HG03558 (cell line): ENCODE measurements around the gene TMEM40.
"Not testable (repeated sequence)": the region's sequence is repeated elsewhere in the genome, so short reads cannot be mapped to it uniquely, and the experiment has no call there.

ENCODE experiments used
- ATAC-seq: cut with Tn5 transposase; IDR thresholded peaks from one replicate; pipeline ENCODE4 v1.9.1; 2021; ENCODE audit warnings: moderate number of reproducible peaks; ENCODE audit not compliant: unreplicated experiment; ENCODE audit errors: extremely low read depth

The TMEM40 gene

DNA sequence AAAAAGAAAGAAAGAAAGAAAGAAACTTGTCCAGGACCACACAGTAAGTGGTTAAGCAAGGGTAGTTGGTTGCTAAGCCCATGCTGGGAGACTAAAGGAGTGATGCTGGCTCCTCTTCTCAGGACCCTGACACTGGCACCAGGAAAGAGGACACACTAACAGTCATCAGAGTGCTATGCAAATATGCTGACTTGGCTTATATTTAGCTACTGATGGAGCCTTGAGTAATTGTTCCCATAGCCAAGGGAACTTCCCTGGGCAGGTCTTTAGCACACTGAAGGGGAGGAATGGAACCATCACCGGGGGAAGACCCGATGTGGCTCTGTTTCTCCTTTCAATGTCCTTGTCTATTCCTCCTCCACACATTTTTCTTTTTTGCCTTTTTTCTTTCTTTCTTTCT is 6.2 kb downstream of the TMEM40 start:
- ATAC-seq, result no peak

DNA sequence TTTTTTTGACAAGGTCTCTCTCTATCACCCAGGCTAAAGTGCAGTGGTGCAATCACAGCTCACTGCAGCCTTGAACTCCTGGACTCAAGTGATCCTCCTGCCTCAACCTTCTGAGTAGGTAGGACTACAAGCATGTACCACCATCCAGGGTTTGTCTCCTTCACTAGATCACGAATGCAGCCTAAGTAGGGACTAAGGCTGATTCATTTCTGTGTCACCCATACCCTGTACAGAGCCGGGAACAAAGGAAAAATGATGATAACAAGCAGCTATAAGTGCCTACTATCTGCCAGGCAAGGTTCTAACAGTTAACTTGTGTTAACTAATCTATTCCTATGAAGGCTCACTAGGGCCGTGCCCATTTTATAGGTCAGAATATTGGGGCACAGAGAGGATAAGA is 7.0 kb downstream of the TMEM40 start:
- no peak for ATAC-seq

DNA sequence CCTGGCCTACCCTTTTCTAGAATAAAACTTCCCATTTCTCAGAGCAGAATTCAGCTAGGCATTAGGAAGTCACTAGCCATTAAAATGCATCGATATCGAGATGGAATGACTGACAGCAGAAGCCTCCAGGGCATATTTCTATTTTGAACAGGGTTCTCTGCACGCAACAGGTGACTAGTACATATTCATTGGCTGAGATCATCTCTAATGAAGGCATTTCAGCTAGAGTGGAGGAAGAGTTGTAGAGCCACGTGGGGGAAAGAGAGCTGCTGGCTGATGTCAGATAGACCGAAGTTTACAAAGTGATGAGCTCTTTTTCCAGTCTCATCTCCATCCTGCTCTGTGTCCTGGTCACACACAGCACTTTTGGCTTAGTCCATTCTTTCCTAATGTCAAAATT is 7.5 kb downstream of the TMEM40 start:
- no peak for ATAC-seq

DNA sequence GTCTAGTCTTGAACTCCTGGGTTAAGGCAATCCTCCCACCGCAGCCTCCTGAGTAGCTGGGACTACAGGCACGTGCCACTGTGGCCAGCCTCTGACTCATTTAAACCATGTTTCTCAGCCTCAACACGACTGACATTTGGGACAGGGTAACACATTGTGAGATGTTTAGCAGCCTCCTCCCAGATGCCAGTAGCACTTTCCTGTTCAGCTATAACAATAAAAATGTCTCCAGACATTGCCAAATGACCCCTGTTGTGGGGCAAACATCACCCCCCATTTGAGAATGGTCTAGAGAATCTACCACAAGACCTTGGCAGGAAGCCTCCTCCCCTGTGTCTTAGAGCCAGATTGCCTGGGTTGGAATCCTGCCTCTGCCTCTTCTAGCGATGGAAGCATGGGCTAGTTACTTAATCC is 8.4 kb downstream of the TMEM40 start:
- ATAC-seq, result no peak

DNA sequence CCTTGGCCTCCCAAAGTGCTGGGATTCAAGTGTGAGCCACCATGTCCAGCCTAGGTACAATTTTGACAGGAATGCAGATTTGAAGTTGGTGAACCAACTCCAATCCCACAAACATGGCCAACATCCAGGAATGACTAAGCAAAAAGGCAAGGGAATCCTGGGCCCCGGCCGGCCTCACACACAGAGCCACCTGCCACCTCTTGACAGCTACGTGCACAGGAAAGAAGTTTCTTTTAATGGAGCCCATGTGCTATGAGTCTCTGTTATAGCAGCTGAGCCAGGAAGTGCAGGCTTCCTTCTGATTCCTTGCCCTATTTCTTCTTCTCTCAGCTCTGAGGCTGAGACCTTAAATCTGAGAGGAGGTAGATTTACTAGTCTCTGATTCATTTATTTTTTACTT is 8.8 kb downstream of the TMEM40 start:
- no peak for ATAC-seq

DNA sequence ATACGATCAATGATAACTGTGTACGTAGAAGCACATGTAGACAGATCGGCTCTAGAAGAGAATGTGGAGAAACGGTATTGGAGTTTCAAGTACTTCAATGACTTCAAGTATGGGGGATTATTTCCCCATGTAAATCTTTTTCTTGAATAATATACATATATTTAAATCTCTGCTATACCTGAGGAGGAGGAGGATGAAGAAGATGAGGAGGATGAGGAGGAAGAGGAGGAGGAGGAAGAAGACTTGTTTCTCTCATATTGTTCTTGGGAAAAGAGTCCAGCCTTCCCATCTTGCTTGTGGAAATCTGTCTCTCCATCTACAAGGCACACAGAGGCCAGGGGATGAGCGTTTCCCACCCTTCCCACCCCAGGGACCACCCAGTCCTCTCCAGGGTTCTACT is 10.6 kb downstream of the TMEM40 start:
- no peak for ATAC-seq

DNA sequence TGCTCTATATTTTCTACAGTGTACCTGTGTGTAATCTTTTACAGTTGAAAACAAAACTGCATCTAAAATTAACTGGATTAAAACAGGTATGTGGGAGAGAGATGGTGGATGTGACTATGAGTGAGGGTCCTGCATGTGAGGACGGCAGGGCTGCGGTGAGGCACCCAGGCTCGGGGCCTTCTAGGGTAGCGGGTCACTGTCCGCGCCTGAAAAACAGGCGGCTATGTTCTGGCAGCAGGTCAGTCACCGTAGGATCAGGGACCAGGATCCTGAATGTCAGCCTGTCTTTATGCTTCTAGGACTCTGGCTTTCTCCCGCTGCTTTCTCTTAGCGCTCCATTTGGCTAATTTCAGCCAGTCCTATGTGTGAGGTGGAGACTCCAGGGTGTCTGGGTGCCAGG is 12.6 kb downstream of the TMEM40 start:
- ATAC-seq, result no peak

DNA sequence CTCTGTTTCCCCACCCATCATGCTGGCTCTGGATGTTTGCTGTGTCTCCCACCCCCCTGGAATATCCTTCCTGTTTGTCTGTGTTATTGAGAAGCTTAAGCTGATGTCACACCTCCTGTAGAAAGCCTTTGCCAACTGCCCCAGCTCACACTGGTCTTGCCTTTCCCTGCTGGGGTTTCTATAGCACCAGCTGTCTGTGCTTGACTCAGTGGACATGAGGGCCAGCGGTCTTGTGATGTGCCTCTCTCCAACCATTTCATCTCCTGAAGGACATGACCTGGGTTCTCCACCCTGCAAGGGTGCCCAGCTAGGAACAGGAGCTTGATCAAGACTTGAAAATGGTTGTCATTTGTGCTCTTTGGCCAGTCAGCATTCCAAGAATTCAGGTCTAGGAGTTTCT is 14.7 kb downstream of the TMEM40 start:
- ATAC-seq, result no peak

DNA sequence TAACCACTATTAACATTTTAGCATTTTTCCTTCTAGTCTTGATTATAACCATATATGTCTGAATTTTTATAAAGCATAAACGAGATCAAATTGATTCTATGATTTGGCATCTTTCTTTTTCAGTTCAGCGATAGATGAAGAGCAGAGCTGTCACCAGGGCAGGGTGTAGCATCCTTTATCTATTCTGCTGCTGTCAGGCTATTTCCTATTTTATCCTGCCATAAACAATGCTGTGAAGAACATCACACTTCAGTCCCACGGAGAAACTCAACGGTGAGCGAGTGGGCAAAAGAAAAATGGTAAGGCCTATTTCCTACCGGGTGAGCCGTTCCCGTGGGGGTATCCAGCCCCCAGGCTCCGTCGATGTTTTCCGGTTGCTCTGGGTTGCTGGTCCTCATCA is 15.5 kb downstream of the TMEM40 start:
- no peak for ATAC-seq

DNA sequence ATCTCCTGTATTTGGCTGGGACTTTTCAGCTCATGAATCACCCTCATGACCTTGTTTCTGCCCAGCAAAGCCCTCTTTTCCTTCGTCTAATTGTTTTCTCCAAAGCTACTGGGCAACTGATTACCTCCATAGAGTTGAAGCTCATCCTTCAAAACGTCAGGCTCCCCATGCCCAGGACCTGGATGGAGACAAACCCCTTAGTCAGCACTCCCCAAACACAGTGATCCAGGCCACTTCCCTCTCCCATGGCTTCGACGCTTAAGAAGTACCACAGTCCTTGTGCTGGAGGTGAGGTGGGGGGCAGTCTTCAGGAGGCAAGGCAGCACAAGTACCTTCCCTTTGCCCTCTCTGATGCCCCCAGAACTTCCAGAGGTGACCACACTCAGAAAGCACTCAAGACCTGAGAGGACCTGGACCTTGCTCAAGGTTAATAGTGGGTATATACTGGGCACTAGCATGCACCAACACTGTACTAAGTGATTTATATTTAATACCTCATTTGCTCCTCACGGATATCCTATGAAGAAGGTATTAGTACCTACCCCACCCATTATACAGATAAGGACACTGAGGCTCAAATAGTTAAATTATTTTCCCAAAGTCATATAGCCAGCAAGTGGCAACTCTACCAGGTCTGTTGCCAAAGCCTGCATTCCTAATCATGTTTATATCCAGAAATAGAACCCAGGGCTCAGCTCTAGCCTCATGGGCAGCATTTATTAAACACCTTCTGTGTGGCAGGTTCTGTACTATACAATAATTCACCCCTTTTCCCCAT is 16.5 kb downstream of the TMEM40 start:
- ATAC-seq, result no peak

DNA sequence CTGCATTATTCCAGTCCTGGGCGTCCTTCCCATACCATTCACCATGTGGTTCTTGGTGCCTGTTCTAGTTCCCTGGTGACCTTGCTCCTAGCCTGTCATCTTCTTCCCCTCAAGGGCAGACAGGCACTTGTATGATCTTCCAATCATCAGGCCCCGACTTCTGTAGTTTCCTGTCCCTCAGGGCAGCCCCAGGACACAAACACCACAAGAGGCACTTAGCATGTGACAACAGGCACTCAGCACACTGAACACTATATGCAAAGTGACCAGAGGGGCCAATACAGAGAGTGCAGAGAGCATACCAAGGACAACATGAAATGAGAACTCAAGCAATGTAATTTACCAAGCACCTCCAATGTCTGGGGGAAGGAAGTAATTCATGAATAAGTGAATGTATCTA is 17.9 kb downstream of the TMEM40 start:
- no peak for ATAC-seq

DNA sequence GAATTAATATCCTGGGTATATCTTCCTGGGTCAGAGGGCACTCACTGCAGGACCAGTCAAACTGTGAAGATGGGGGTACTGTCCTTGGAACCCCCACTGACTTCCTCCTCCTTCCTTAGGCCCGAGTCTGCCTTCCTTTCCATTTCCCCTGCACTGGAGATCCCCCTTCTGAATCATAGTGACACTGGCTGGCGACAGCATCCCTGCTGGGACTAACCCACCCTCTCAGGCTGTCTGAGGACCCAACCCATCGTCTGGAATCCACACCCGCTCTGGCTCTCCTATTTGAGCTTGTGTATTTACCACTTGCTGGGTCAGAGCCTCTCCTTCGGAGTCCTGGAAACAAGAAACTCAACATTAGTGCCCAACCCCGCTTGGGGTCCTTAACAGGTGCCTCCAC is 21.2 kb downstream of the TMEM40 start:
- no peak for ATAC-seq

DNA sequence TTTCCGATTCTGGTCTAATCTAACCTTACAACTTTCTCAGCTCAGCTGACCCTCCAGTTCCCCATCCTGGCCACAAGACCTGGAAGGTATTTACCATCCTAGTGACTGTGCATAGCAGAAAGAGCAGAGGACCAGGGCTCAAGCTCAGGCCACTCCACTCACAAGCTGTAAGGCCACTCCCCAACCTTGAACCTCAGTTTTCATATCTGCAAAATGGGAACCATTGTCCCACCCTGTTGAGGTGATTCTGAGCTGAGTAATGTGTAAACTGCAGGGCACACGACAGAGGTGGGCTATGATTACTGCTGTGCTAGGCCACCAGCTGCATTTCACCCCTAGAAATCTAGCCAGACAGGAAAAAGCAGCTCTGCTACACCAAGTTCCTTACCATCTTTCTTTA is 21.7 kb downstream of the TMEM40 start:
- ATAC-seq, result no peak

DNA sequence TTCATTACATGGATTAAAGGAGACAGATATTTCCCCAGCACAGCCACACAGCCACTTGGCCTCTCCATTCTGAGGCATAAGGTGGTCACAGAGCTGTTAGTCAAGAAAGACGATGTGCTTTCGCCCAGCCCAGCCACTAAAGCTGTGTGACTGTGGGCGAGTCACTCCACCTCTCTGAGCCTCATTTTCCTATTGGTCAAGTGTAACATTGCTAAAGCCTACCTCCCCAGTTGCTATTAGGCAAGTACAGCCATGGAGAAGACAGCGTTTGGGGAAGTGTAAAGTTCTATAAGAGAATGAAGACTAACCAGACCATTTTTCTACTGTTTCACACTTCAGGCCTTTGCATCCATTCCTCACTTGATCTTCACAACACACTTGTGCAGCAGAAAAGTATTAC is 24.1 kb downstream of the TMEM40 start:
- no peak for ATAC-seq

DNA sequence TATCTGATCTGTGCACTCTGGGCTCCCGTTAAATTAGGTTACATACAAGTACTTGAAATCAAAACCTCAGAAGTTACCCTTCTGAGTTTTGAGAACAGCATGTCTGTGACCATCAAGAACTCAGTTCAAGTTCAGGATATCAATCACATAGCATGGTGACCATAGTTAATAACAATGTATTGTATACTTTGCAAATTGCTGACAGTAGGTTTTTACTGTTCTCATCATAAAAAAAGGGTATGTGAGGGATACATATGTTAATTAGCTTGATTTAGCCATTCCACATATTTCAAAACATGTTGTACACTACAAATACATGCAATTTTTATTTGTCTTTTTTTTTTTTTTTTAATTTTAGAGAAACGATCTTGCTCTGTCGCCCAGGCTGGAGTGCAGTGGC is 25.5 kb downstream of the TMEM40 start:
- no peak for ATAC-seq

DNA sequence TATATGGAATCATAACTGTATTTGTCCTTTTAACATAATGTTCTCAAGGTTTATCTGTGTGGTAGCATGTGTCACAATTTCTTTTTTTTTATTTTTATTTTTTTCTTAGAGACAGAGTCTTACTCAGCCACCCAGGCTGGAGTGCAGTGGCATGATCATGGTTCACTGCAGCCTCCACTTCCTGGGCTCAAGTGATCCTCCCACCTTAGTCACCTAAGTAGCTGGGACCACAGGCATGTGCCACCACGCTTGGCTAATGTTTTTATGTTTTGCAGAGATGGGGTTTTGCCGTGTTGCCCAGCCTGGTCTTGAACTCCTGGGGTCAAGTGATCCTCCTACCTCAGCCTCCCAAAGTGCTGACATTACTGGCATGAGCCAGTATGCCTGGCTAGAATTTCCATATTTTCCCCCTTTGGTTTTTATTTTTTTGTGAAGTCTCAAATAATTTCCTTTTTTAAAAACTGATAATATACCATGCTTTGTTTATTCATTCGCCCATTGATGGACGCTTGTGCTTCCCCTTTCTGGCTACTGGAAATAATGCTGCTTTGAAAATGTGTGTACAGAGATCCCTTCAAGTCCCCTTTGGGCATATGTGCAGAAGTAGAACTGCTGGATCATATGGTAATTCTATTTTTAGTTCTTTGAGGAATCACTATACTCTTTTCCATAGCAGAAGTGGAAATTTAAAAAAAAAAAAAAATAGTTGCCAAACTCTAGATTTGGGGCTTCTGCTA is 28.4 kb downstream of the TMEM40 start:
- ATAC-seq, result no peak

DNA sequence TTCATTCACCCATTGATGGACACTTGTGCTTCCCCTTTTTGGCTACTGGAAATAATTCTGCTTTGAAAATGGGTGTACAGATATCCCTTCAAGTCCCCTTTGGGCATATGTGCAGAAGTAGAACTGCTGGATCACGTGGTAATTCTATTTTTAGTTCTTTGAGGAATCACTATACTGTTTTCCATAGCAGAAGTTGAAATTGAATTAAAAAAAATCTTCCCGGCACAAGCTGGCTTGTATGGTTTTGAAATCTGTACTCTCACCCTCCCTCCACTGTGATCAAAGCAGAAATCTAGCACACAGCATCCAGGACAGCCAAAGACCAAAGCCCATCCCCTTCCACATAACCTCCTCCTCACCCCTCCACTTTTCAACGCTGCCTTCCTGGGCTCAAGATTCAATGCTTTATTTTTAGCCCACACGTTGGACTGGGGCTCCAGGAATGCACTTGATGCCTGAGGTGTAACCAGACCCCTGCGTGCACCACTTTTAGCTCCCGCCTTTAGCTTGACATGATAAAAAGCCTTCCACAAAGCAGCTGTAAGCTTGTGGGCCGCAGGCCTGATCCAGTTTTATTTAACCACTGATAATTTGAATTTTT is 29.9 kb downstream of the TMEM40 start:
- no peak for ATAC-seq

DNA sequence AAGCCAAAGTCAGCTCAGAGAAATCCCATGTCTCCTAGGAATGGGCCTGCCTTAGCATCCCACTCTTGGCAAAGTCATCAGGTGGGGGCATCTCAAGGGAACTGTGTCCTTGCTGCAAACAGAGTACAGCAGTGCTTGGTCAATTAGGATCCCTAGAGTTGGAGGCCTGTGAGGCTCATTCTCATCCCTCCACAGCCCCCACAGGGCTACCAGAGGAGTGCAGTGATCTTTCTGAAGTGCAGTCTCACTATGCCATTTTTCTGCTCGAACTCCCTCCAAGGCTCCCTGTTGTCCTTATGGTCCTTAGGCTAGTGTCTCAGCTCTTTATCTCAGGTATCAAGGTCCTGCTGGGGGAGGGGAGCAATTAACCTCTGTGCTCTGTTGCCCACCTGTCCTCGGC is 31.1 kb downstream of the TMEM40 start:
- ATAC-seq, result no peak

DNA sequence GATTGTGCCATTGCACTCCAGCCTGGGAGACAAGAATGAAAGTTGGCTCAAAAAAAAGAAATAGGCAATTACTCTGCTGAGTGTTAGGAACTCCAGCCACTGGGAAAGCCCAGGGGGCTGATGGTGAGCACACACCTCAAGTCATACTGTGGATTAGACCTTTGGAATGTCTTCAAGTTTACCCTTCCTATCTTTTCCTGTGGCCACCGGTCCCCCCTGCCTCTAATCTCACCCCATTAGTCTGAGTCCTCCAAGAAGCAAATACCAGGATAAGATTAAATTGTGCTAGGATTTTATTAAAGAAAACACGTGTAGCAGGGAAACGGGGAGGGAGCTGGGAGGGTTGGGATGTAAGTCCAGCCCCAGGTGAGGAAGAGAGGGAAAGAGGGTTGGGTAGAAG is 31.6 kb downstream of the TMEM40 start:
- no peak for ATAC-seq

DNA sequence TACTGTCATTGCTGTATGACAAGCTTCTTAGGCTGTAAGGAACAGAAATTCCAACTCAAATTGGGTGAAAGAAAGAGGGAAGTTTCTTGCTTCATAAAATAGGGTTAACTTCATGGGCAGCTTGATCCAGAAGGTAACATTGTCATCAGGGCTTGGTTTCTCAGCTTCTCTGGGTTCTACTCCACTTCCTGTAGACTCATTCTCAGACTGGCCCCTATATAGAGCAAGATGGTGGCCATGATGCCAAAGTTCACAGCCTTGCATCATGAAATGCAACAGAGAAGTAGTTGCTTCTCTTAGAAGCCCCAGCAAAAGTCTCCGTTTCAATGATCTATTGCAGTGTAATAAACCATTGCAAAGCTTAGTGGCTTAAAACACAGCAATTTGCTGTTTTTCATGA is 33.6 kb downstream of the TMEM40 start:
- ATAC-seq, result no peak

DNA sequence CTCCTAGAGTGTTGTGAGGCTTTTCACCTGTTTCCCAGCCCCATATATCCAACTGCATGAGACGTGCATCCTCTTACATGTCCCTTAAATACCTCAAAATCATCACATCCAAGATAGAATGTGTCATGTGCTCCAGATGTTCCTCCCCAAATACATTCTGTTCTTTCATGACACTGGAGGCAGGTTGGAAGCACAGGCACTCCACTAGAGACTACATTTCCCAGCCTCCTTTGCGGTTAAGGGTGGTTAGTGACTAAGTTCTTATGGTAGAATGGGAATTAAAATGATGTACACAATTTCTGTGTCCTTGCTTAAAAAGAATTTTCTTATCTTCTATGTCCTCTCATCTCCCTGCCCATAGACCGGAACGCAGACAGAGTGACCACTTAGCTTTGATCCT is 34.3 kb downstream of the TMEM40 start:
- no peak for ATAC-seq

DNA sequence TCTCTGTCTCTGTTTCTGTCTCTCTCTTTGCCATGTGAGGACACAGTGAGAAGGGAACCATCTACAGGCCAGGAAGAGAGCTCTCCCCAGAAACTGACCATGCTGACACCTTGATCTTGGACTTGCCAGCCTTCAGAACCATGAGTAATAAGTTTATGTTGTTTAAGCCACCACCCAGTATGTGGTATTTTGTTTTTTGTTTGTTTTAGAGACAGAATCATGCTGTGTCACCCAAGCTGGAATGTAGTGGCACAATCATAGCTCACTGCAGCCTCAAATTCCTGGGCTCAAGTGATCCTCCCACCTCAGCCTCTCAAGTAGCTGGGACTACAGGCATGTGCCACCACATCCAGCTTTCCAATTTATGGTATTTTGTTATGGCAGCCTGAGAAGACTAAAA is 35.7 kb downstream of the TMEM40 start:
- ATAC-seq, result not testable (repeated sequence)
